HCT116 (cell line): Measurements from ENCODE around the gene PHACTR1.

Source experiments
- ATF3 ChIP-seq: IDR thresholded peaks from 2 replicates; pipeline ENCODE4 v1.6.1; 2012
- CEBPB ChIP-seq: IDR thresholded peaks from 2 replicates; pipeline ENCODE4 v1.6.1; 2012; ENCODE audit warnings: low read depth
- EGR1 ChIP-seq: IDR thresholded peaks from 2 replicates; pipeline ENCODE4 v1.6.1; 2012; ENCODE audit warnings: low read depth
- EZH2 ChIP-seq: fragments of 200-600 bp; sonication (generic); IDR thresholded peaks from 2 replicates; pipeline ENCODE4 v1.6.1; 2017; ENCODE audit warnings: antibody characterized with exemption, mixed run types
- EZH2phosphoT487 ChIP-seq: fragments of 200-600 bp; IDR thresholded peaks from 2 replicates; pipeline ENCODE4 v1.6.1; 2018; ENCODE audit warnings: antibody characterized with exemption, borderline replicate concordance
- JUND ChIP-seq: IDR thresholded peaks from 2 replicates; pipeline ENCODE4 v1.6.1; 2012
- POLR2A ChIP-seq: IDR thresholded peaks from 2 replicates; pipeline ENCODE4 v1.7.0; 2011; ENCODE audit warnings: borderline replicate concordance; ENCODE audit not compliant: insufficient read depth, insufficient read length; ENCODE audit errors: extremely low read depth
- POLR2AphosphoS5 ChIP-seq: IDR thresholded peaks from 2 replicates; pipeline ENCODE4 v1.6.1; 2011; ENCODE audit warnings: mild to moderate bottlenecking, low read depth, low read length, moderate library complexity
- RAD21 ChIP-seq: IDR thresholded peaks from 2 replicates; pipeline ENCODE4 v1.6.1; 2012; ENCODE audit warnings: low read depth, mild to moderate bottlenecking
- ZFX ChIP-seq: fragments of 450-650 bp; IDR thresholded peaks from 2 replicates; pipeline ENCODE4 v1.6.1; 2017
- TF ChIP-seq, protein P1 (sequence below), 3 experiments: fragments of 200-600 bp in 1 of 3; sonication (generic) in 1 of 3; IDR thresholded peaks in 2 of 3; conservative IDR thresholded peaks in 1 of 3; 2 replicates each; pipeline ENCODE4 v1.5.1; 2012 to 2017; ENCODE audit warnings: low read depth in 2 of 3, low read length in 2 of 3, antibody characterized with exemption in 1 of 3, borderline replicate concordance in 1 of 3, control low read depth in 1 of 3, mild to moderate bottlenecking in 1 of 3, mixed read lengths in 1 of 3, mixed run types in 1 of 3, moderate library complexity in 1 of 3; ENCODE audit not compliant: insufficient read depth in 1 of 3
- TF ChIP-seq, protein P2 (sequence below): IDR thresholded peaks from 2 replicates; pipeline ENCODE4 v1.6.1; 2012; ENCODE audit warnings: low read depth
- TF ChIP-seq, protein P3 (sequence below): IDR thresholded peaks from 2 replicates; pipeline ENCODE4 v1.6.1; 2012

GRCh38 chr6:13103169-13103568, 386.6 kb downstream of the PHACTR1 start:
- TF ChIP-seq, protein P1, sequence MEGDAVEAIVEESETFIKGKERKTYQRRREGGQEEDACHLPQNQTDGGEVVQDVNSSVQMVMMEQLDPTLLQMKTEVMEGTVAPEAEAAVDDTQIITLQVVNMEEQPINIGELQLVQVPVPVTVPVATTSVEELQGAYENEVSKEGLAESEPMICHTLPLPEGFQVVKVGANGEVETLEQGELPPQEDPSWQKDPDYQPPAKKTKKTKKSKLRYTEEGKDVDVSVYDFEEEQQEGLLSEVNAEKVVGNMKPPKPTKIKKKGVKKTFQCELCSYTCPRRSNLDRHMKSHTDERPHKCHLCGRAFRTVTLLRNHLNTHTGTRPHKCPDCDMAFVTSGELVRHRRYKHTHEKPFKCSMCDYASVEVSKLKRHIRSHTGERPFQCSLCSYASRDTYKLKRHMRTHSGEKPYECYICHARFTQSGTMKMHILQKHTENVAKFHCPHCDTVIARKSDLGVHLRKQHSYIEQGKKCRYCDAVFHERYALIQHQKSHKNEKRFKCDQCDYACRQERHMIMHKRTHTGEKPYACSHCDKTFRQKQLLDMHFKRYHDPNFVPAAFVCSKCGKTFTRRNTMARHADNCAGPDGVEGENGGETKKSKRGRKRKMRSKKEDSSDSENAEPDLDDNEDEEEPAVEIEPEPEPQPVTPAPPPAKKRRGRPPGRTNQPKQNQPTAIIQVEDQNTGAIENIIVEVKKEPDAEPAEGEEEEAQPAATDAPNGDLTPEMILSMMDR (IDR thresholded peaks at IDR 0.05 in 2 of 3, conservative IDR thresholded peaks at IDR 0.05 in 1 of 3; ENCODE audit: borderline replicate concordance in 1 of 3, insufficient read depth in 1 of 3, low read depth in 2 of 3, low read length in 2 of 3) = no peak
- TF ChIP-seq EGR1 (no peak), POLR2AphosphoS5 (no peak), ATF3 (no peak), RAD21 (no peak), POLR2A (no peak), CEBPB (no peak), EZH2phosphoT487 (no peak), EZH2 (no peak), ZFX (no peak), JUND (no peak)
- TF ChIP-seq, protein P2, sequence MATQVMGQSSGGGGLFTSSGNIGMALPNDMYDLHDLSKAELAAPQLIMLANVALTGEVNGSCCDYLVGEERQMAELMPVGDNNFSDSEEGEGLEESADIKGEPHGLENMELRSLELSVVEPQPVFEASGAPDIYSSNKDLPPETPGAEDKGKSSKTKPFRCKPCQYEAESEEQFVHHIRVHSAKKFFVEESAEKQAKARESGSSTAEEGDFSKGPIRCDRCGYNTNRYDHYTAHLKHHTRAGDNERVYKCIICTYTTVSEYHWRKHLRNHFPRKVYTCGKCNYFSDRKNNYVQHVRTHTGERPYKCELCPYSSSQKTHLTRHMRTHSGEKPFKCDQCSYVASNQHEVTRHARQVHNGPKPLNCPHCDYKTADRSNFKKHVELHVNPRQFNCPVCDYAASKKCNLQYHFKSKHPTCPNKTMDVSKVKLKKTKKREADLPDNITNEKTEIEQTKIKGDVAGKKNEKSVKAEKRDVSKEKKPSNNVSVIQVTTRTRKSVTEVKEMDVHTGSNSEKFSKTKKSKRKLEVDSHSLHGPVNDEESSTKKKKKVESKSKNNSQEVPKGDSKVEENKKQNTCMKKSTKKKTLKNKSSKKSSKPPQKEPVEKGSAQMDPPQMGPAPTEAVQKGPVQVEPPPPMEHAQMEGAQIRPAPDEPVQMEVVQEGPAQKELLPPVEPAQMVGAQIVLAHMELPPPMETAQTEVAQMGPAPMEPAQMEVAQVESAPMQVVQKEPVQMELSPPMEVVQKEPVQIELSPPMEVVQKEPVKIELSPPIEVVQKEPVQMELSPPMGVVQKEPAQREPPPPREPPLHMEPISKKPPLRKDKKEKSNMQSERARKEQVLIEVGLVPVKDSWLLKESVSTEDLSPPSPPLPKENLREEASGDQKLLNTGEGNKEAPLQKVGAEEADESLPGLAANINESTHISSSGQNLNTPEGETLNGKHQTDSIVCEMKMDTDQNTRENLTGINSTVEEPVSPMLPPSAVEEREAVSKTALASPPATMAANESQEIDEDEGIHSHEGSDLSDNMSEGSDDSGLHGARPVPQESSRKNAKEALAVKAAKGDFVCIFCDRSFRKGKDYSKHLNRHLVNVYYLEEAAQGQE = no peak
- TF ChIP-seq, protein P3, sequence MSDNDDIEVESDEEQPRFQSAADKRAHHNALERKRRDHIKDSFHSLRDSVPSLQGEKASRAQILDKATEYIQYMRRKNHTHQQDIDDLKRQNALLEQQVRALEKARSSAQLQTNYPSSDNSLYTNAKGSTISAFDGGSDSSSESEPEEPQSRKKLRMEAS = no peak
